IPS DF 4.7 (cell line): ENCODE data around the gene SFXN3.
"Not testable (repeated sequence)": the region's sequence is repeated elsewhere in the genome, so short reads cannot be mapped to it uniquely, and the experiment has no call there.

ENCODE experiments used
- DNase-seq: peaks from one replicate; pipeline ENCODE4 v3.0.0-alpha.2; 2013; ENCODE audit warnings: low spot score; ENCODE audit errors: extremely low read depth

The SFXN3 gene

DNA sequence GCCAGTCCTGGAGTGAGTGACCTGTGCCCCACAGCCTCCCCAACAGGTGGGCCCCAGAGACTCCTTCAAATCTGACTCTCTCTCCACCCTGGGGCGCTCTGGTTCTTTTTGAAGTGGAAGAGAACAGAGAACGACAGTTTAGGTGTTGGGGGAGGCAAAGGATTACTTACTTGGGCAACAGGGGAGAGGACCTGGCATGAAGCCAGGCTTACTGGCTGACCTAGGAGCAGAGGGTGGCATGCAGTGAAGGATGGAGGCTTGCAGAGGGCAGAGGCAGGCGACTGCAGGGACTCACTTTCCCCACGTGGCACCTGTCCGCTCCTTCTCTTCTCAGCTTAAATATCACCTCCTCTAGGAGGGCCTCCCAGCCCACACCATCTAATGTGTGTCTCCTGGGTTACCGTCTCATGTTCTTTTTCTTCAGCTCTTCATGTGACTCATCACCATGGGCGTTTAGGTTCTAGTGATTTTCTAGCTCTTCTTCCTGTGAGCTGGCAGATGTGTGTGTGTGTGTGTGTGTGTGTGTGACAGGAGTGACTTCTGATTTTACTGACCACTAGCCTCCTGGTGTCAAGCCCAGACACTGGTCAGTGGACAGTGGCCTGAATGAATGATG is 16.0 kb upstream of the SFXN3 start:
- DNase-seq, result no peak

DNA sequence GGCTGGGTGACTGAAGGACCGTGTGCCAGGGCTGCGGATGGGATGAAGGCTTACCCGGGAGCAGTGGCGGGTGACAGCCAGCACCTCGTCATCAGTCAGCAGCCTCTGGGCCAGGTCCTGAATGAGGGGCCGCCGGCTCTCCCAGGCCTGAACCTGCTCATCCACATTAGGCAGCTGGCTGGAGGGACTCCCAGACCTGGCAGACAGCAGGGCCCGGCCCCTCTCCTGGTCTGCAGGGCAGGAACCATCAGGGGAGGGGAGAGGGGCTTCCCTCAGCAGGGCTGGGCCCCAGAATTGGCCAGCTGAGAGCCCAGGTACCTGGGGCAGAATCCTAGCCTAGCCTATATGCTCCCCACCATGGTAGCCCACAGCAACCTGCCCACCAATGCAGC is 15.5 kb upstream of the SFXN3 start:
- DNase-seq, result no peak

DNA sequence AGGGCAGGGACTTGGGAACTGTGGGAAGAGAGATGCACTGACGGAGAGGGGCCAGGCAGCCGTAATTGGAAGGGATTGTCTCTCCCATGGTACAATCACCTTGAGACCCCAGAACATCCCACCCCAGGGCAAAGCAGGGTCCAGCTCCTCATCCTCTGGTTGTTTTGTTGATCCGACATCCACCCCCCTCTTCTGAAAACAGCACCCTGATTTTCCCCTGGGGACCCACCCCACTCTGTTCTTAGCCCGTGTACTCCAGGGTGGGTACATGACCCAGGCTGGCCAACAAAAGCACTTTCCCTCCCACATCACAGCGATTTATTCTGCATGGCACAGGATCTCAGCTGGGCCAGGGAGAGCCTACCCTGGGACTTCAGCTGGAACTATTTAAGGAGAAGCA is 14.2 kb upstream of the SFXN3 start:
- no peak for DNase-seq

DNA sequence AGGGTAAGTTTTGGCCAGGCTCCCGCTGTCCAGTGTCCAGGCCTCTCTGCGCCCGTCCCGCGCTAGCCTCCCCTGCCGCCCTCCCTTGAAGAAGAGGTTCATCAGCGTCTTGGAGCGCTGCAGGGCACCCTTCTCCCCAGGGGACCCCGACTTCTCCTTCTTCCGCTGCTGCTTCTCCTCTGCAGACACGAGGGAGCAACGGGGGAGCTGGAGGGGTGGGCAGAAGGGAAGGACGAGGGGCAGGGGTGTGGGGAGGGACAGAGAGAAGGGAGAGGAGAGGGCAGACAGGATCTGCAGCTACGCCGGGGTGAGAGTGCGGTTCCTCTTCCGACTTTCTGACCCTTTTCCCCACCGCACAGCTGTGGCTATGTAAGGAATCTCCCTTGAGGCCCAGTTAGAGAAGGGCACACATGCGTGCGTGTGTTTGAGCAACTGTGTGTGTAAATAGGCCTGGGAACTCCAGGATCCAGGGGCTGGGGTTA is 12.9 kb upstream of the SFXN3 start:
- DNase-seq, result no peak

DNA sequence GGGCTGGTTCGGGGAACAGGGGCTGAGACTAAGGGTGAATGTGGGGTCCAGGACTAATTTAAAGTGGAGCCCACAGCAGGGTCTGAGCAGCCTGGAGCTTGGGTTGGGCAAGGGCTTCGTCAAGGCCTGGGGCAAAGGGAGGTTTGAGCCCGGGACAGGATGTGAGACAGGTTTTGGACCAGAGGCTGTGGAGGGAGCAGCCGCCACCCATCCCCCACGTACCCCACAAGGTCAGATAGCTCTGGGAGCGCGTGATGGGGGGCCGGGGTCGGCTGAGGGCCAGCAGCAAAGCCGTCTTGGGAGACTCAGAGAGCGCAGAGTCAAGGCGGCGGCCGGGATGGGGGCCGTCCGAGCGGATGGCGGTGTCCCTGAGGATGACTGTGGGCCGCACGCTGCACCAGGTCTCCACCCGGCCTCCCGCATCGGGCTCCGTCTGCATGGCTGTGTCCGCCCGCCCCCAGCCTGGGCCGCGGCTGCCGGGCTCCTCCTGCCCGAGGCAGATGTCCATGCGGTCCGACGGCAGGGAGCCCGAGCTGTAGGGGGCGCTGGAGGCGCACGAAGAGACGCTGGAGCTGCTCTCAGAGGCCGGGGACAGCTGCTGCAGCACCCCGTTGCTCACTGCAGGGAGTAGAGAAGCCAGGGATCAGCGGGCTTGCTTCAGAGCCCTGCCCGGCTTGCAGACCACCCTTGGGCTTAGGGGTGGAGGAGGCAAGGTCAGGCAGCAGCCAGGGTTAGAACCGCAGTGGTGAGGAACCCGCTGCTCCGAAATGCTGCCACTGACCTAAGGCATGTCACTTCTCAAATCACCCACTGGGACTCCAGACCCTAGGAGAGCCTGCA is 12.2 kb upstream of the SFXN3 start:
- no peak for DNase-seq

DNA sequence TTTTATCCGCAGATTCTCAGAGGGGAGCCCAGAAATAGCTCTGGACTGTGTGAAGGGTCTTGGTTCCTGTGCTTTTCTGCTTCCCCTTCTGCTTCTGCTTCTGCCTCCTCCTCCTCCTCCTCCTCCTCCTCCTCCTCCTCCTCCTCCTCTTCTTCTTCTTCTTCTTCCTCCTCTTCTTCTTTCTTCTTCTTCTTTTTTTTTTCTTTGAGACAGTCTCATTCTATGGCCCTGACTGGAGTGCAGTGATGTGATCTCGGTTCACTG is 11.7 kb upstream of the SFXN3 start:
- DNase-seq, result no peak

DNA sequence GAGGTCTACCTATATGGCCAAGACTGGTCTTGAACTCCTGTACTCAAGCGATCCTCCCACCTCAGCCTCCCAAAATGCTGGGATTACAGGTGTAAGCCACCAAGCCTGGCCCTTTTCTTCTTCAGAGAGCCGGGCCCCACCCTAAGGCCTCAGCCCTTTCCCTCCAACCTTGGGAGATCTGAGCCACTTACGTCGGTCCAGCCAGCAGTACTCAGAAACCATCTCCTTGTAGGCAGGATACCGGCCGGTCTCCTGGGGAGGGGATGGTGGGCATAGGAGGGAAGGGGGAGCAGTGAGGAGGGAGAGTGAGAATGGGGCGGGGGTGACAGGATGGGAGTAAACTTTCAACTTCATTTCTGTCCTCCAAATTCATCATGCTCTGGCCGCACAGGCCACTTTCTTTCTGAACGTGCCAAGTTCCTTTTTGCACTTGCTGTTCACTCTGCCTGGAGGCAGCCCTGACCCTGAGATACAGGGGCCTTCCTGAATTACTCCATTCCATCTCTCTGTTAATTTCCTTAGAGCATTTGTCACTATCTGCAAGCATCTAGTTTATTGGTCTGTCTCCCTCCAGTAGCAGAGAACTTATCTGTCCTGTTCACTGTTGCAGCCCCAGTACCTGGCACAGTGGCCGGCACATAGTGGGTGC is 10.5 kb upstream of the SFXN3 start:
- no peak for DNase-seq

DNA sequence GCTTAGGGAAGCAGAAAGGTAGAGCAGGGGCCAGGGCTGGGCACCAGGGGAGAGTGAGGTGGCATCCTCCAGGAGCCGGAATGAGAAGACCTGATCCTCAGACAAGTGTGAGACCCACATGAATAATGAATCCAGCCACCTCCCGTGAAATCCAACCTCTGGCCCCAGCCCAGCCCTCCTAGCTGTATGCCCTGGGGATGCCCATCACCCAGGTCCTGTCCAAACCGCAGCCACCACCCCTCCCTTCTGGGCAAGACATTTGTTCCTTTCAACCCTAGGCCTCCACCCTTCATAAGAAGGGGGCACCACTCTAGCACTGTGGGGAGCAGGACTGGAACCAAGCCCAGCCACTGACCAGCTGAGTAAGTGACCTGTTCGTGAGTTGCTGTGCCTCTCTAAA is 9.8 kb upstream of the SFXN3 start:
- DNase-seq, result no peak

DNA sequence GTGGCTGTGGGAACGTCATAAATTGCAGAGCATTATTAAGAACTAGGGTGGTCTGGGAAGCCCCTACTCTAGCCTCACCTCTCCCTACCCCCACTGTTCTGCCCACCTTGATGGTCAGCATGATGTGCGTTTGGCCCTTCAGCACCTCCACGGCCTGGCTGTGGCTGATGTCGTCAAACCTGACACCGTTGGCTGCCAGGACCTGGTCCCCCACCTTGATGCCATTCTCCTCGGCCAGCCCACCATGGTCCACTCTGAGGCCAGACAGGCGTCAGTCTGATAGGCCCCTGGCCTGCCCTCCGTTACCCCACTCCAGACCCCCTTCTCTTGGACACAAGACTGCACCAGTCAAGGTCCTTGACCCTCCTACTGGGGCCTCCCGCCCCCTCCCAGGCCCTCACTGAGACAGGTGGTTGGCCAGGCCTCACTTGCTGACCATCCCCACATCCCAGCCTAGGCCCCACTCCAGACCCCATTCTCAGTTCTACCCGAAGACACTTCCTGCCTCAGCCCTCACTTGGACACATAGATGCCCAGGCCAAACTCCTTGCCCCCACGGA is 9.3 kb upstream of the SFXN3 start:
- no peak for DNase-seq

DNA sequence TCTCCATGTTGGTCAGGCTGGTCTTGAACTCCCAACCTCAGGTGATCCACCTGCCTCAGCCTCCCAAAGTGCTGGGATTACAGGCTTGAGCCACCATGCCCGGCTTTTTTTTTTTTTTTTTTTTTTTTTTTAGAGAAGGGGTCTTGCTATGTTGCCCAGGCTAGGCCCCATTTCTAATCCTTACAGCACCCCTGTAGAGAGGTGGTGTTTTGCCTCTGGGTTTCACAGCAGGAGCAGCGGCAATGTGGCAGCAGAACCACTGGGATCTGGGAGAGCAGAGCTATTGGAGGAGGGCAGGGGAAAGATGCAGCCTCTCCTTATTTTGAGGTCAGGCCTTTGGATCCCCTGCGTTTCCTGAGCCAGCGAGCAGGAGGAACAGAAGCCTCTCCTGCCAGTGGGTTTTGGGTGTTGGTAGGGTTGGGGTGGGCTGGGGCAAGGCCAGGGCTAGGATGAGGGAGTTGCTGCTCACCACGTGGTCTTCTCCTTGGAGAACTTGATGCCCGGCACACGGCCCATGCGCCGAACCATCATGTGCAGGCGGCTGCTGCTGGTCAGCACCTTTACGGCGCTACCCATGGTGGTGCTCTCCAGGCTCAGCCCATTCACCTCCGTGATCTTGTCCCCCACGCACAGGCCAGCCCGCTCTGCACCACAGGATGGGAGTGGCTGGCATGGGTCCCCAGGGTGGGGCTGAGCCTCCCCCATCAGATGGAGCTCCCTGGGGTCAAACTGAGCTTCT is 7.9 kb upstream of the SFXN3 start:
- no peak for DNase-seq

DNA sequence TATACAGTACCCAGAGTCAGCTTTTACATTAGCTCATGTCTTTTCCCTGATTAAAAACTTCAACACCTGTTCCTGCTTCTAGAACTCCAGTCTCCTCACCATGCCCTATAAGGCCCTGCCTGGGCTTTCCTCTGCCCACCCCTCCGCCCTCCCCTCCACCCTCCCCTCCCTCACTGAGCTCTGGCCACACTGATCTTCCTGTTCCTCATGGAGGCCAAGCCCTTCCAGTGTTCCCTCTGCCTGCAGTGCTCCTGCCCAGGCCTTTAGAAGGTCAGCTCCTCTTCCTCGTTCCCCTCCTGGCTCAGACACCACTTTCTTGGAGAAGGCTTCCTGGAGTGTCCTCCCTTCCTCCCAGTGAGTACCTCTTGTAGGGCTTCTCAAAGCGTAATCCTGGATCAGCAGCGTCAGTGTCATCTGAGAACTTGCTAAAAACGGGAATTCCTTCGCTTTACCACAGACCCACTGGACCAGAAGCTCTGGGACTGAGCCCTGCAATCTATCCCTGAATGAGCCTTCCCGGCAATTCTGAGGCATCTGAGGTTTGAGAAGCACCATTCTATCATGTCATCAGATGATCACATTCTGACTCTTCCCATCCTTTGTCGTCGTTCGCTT is 3.8 kb upstream of the SFXN3 start:
- no peak for DNase-seq

DNA sequence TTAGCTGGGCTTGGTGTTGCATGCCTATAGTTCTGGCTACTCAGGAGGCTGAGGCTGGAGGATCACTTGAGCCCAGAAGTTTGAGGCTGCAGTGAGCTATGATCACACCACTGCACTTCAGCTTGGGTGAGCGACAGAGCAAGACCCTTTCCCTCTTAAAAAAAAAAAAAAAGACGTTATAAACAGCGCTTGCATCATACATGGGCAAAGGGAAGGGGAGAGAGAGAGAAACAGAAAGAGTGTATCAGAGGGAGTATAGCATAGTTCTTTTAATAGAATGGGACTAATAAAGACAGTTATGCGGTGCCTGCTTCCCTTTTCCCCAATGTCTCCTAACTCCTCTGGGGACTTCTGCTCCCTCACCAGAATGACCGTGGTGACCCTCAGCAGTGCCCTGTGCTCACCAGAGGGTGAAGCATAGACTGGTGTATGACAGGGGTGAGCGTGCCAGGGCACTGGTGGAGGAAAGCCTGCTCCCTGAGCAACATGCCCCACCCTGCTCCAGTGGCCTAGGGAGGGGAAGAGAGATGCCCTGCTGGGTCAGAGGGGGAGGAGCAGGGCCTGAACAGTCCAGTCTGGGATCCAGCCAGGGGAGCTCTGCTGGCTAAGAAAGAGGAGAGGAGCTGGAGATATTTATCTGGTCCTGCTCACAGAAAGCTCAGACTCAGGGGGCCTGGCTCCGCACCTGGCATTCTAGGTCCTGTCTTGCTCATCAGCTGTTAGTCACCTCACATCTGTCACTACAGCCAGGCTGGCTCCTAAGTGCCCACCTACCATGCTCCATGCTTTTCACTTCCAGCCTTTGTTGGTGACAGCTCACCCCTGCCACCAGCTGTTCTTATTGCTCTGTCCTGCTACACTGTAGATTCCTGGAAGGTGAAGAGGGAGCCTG is 2.3 kb upstream of the SFXN3 start:
- no peak for DNase-seq

DNA sequence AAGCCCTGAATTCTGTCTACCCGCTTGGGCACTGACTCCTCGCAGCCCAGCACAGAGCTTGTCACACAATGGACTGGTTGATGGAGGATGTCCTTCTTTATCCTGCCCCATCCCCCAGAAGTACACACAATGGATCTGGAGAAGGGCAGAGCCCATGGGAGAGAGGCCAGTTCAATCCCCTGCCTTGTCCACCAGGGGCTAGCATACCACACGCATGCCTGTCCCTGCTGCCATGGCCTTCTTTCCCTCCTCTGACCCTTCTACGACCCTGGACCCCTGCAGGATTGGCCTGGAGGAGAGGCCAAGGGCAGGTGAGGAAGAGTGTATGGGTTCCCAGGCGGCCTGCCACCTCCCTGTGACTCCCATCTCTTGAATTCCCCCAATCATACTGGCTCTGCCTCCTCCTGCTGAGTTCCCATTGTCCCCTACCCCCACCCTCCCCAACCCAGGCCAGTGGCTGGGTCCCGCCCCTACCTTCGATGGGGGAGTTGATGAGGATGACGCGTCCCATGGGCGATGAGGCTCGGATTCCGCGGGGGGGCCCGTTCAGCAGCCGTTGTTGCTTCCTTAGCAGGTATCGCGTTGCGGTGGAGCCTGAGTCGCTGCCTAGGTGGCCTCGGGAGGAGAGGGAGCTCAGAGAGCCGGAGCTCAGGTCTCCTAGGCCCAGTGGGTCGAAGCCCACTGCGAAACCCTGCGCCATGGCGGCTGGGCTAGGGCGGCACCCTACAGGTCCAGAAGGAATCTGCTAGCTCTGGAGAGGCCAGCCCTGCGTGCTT is 1.3 kb upstream of the SFXN3 start:
- no peak for DNase-seq

DNA sequence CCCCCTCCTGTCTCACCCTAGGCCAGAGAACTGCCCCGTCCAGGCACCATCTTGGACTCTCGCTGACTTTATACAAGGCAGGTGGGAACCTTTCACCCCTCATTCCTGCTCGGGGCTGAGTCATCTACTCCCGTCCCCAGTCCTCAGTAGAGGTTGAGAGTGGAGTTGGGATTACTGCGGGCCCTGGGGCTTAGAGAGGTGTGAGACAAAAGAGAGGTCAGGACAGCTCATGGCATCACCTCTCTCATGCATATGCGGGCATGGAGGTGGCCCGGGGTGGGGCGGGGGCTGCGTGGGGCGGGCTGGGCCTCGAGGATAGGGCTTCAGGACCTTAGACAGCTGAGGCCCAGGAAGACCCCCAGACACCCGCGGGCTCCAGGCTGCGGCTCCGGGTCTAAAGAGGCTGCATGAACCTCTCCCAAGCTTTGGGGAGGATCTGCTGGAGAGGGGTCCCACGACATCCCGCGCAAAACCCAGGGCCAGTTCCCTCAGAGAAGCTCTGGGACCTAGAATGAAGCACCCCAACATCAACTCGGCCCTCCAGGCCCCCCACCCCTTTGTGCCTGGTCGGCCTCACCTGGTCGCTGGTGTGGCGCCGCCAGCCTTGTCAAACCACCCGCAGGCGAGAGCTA is 422 bp upstream of the SFXN3 start:
- DNase-seq, result no peak

DNA sequence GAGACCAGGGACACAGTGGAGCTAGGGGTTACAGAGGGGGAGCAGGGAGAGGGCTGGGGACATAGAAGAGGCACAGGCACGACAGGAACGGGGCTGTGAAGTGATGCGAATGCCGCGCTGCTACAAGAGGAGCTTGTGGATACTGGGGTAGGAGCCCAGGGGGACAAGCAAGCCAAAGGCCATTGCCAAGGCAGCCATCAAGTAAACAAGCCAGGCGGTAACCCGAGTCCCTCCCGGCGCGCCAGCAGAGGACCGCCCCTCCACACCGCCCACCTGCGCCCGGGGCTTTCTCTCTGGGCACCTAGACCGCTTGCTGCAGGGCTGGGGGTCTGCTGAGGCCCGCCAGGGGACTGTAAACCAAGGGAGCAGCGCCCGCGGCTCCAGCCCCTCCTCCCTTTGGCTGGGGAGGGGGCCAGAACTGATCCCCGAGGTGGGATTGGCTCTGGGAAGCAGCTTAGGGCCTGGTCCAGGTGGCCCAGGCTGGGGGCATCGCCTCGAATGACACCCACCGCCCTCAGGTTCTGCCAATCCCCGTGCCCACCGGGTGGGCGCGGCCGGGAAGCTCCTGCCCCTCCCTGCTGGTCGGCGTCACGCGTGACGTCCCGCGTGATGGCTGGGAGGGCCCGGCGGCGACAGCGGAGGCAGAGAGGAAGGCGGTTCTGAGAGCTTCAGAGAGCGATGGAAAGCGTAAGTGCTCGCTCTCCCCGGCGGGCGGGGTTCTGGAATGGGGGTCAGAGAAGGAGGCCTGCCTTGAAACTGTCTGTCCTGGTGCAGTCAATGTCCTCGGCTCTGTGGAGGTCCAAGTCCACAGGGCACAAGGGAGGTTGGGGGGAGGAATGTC is 982 bp downstream of the SFXN3 start:
- no peak for DNase-seq

DNA sequence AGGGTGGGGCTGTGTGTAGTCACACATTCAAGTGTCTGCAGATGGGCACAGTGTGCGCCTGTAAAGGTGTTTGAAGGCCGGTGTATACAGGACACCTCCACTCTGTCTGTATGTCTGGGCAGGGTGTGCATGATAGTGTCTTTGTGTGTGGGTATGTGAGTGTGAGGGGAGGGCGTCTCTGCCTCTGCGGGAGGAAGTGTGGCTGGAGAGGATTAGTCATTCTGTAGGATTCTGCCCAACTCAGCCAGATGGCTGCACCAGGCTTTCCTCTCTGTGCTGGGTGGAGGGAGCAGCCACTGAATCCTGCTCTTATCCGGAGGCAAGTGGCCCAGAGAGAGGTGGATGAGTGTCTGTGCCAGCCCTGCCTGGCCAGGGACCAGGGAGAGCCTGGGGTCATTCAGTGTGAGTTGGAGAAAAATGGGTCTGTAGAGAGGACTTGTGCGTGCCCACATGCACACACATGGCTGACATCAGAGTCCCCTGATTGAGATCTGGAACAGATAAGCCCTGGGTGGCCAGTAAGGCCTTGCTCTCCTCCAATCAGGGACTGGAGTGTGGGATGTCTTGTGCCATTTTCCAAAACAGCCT is 1.7 kb downstream of the SFXN3 start:
- no peak for DNase-seq

DNA sequence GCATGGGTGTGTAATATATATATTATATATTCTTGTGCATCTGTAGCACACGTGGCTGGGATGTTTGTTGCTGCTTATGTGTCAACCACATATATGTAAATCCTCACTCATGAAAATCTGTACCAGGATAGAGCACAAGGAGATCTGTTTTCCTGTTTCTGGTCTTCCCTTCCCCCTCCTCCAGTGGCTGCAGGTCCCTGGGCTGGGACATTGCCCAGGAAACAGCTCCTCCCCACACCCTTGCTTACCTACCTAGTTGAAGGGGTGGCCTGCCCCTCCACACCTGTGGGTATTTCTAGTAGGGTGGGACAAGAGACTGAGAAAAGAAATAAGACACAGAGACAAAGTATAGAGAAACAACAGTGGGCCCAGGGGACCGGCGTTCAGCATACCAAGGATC is 2.2 kb downstream of the SFXN3 start:
- no peak for DNase-seq

DNA sequence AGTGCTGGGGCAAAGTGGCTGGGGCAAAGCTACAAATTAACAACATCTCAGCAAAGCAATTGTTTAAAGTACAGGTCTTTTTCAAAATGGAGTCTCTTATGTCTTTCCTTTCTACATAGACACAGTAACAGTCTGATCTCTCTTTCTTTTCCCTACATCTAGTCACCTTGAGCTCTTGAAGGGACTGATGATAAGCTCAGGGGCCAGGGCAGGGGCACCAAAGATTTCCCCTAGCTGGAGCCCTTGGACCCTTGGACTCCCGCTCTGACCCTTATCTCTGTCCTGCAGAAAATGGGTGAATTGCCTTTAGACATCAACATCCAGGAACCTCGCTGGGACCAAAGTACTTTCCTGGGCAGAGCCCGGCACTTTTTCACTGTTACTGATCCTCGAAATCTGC is 3.4 kb downstream of the SFXN3 start:
- not testable (repeated sequence) for DNase-seq
